BLaER1 (cell line): ENCODE data around the gene ARMH3.
A peak's percentile ranks its signal among the peaks of the same experiment; 100 is the strongest.

Experiments used
- H3K27ac ChIP-seq: shearing (Covaris generic); formaldehyde crosslinking; 2 replicates; pipeline ENCODE4 v1.8.1; 2022
- H3K27me3 ChIP-seq: shearing (Covaris generic); formaldehyde crosslinking; 2 replicates; pipeline ENCODE4 v1.8.1; 2022
- H3K36me3 ChIP-seq: shearing (Covaris generic); formaldehyde crosslinking; 2 replicates; pipeline ENCODE4 v1.8.1; 2022
- H3K4me1 ChIP-seq: shearing (Covaris generic); formaldehyde crosslinking; 2 replicates; pipeline ENCODE4 v1.8.1; 2022
- H3K4me2 ChIP-seq: shearing (Covaris generic); formaldehyde crosslinking; 2 replicates; pipeline ENCODE4 v1.8.1; 2022
- H3K4me3 ChIP-seq: shearing (Covaris generic); formaldehyde crosslinking; 2 replicates; pipeline ENCODE4 v1.8.1; 2022
- H3K9ac ChIP-seq: shearing (Covaris generic); formaldehyde crosslinking; 2 replicates; pipeline ENCODE4 v1.8.1; 2022
- H3K9me3 ChIP-seq: shearing (Covaris generic); formaldehyde crosslinking; 2 replicates; pipeline ENCODE4 v1.8.1; 2022
- H4K20me1 ChIP-seq: shearing (Covaris generic); formaldehyde crosslinking; 2 replicates; pipeline ENCODE4 v1.8.1; 2022
- Cebpa-rat ChIP-seq: shearing (Covaris generic); IDR thresholded peaks from 2 replicates; pipeline ENCODE4 v1.8.1; 2022

Gene ARMH3

DNA sequence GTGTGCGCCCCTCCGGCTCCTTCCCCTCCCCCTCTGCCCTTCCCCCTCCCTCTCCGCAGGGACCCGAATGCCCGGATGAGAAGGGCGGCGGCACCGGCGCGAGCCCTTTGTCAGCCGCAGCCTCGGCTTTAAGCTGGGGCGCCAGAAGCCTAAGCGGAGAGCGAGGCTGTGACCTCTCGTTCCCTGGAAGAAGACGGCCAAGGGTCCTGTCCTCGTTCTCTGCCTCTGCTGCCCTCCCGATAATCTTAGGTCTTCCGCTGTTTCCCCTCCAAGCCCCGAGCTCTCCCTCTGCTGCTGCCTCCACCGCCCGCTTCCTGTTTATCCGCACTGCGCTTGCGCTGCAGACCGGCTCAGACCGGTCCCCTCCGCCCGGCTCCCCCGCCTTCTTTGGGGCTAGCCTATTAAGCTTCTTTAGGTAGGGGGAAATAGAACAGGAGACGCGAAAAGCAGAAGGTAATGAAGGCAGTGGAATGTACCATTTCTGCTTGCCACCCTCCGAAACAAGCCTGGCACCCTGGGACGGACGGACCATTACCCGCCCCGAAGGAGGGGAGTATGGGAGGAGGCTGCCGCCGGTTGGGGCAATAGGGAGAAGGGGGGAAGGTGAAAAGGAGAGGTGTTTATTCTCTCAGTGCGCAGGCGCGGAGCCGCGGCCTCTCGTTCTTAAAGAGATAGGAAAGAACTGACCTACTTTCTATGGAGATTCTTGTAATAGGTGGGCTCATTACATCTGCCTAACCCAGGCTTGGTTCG is 237.7 kb downstream of the ARMH3 start, which contains the start of gene OGA:
TSS of gene OGA (minus strand) at position 326 of the 753 bp plus-strand sequence. CDS start 422 bp downstream, outside the sequence.
- peak within 1 kb of the TSS; percentile 97 for H3K4me3 ChIP-seq
- peaks cover 2% of the 10 kb centered on the region; the same call in 1 of the 2 replicates for H3K36me3 ChIP-seq
- peak within 1 kb of the TSS; percentile 94 for H3K27ac ChIP-seq
- H3K4me1 ChIP-seq, result peaks cover 39% of the 10 kb centered on the region
- no peak for TF ChIP-seq Cebpa-rat
- H3K4me2 ChIP-seq, result peak within 1 kb of the TSS; percentile 97
- peaks cover 49% of the 10 kb centered on the region for H4K20me1 ChIP-seq
- no peaks in the 10 kb centered on the region for H3K27me3 ChIP-seq
- H3K9ac ChIP-seq, result peak within 1 kb of the TSS; percentile 94
- no peaks in the 10 kb centered on the region for H3K9me3 ChIP-seq

DNA sequence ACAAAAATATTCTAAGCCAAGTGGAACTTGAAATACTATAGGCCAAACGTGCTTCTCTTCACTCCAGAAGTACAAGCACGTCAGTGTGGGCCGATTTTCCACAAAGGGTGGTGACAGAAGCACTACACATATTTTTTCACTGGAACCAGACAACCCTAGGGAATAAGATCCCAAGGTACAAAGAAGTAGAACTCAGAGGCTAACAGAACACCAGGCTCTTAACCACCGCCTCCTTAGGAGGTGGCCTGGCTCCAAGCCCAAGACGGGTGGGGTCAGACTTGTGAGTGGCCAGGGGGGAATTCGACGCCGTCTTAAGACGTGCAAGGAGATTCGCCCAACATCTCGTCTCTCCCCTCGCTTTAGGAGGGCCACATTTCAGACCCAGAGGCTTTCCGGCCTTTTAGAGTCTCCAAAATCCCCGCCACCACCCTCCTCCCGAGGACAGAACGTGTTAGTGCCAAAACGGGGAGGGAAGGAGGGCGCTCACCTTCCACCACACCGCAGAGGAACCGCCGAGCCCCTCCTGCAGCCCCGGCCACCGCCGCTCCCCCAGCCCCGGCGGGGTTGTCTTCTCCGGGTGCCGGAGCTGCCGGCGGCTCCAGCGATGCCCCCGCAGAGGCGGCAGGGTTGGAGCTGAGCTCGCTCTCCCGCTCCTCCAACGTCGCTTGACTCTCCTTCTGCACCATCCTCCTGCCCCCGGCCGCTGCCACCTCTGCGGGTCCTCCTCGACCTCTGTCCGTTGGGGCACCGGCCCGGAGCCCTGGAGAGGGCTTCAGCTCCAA is 238.4 kb downstream of the ARMH3 start:
- Histone ChIP-seq H3K4me2 (peak overlapping the region; percentile 89), H3K4me1 (peaks cover 39% of the 10 kb centered on the region), H3K9ac (peak overlapping the region; percentile 94), H3K27ac (peak overlapping the region; percentile 94), H3K36me3 (peaks cover 9% of the 10 kb centered on the region), H4K20me1 (peaks cover 56% of the 10 kb centered on the region), H3K4me3 (peak overlapping the region; percentile 97), H3K9me3 (no peaks in the 10 kb centered on the region), H3K27me3 (no peaks in the 10 kb centered on the region)
- TF ChIP-seq Cebpa-rat, result no peak

DNA sequence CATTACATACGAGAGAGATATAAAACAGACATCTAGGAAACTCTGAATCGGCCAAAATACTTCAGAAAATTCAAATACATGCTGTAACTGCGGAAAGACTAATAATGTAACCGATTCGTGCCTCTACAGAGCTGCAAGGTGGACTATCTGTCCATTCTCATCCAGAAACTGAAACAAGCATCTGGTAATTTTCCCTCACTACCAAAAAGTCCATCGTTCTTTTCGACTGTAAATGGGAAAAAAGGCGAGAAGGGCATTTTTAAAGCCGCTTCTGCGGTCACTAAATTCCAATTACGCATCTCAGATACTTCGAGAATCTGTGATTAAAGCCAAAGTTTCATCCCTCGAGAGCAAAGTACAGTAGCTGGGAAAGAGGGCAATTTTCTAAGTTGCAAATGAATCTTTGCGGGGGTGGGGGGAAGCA is 239.0 kb downstream of the ARMH3 start:
- peaks cover 39% of the 10 kb centered on the region for H3K4me1 ChIP-seq
- peaks cover 62% of the 10 kb centered on the region for H4K20me1 ChIP-seq
- peak overlapping the region; percentile 94 for H3K27ac ChIP-seq
- H3K4me2 ChIP-seq, result peak overlapping the region; percentile 89
- H3K36me3 ChIP-seq, result peaks cover 15% of the 10 kb centered on the region
- H3K9ac ChIP-seq, result peak overlapping the region; percentile 94
- H3K9me3 ChIP-seq, result no peaks in the 10 kb centered on the region
- no peak for TF ChIP-seq Cebpa-rat
- H3K4me3 ChIP-seq, result peak overlapping the region; percentile 97
- no peaks in the 10 kb centered on the region for H3K27me3 ChIP-seq

DNA sequence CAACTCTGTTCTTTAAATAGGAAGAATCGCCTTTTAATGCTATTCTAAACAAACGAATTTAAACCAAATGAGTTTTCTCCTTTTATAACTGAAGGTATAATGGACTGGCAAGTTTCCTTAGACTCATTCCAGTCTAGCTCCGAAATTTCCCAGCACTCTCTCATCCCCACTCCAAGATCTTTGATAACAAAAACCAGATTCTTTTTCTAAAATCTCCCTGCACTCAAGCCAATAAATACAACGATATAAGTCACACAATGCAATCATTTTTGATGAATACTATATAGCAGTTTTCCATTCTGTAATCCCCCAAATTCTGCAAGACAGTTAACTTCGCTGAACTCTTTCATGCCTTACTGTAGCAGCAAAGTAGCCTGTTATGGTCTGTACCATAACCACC is 239.6 kb downstream of the ARMH3 start:
- peaks cover 68% of the 10 kb centered on the region for H4K20me1 ChIP-seq

DNA sequence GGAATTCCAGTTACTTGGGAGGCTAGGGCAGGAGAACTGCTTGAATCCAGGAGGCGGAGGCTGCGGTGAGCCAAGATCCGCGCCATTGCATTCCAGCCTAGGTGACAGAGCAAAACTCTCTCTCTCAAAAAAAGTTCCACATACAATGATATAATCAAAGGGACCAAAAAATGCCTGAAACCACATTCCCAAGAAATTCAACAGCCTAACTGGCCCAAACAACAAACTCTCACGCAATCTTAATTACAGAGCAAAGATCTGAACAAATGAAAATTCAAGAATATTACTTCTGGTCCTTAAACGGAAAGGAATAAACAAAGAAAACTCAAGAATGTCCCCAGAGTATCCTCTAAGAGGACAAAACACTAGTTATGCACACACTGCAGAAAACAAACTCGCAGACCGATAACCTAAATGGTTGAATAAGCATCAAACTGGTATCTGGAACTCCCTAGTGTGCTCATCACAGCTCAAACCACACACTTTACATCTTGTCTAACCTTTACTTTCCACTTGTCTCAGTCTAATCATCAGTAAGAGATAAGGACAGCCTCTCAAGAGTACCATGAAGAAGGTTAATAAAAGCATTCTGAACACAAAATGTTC is 241.4 kb downstream of the ARMH3 start:
- Histone ChIP-seq H3K9me3 (no peaks in the 10 kb centered on the region), H3K4me2 (peak overlapping the region; percentile 89), H3K4me3 (peak overlapping the region; percentile 97), H4K20me1 (peaks cover 86% of the 10 kb centered on the region), H3K36me3 (peaks cover 38% of the 10 kb centered on the region), H3K4me1 (peaks cover 27% of the 10 kb centered on the region), H3K9ac (peak overlapping the region; percentile 94; the same call in 1 of the 2 replicates), H3K27ac (no peak overlapping the region), H3K27me3 (no peaks in the 10 kb centered on the region)
- no peak for TF ChIP-seq Cebpa-rat

More for the DNA sequence above, 239.6 kb downstream of the ARMH3 start:
- Histone ChIP-seq H3K27ac (peak overlapping the region; percentile 94), H3K4me2 (peak overlapping the region; percentile 89), H3K36me3 (peaks cover 19% of the 10 kb centered on the region), H3K9me3 (no peaks in the 10 kb centered on the region), H3K27me3 (no peaks in the 10 kb centered on the region), H3K4me1 (peaks cover 39% of the 10 kb centered on the region), H3K4me3 (peak overlapping the region; percentile 97), H3K9ac (peak overlapping the region; percentile 94)
- no peak for TF ChIP-seq Cebpa-rat

DNA sequence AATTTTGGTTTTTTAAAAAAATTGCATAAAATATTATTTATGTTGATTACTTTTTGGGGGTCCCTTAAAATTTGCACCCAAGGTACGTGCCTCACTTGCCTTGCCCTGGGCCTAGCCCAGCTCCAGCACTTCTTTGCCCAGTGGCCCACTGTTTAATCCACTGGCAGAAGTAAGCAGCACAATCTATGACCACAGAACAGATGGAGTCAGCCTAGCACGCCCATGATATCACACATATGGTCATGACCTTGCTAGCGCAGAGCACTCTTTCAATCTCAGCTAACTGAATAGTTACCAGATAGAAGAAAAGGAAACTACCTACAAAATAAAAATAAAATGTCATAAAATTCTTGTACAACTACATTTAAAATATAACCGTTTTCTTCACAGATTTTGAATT is 243.4 kb downstream of the ARMH3 start:
- H3K36me3 ChIP-seq, result peaks cover 57% of the 10 kb centered on the region
- no peak overlapping the region for H3K4me3 ChIP-seq
- H4K20me1 ChIP-seq, result peaks cover 100% of the 10 kb centered on the region
- H3K27ac ChIP-seq, result no peak overlapping the region
- no peak overlapping the region for H3K9ac ChIP-seq
- no peak overlapping the region for H3K4me2 ChIP-seq
- no peaks in the 10 kb centered on the region for H3K9me3 ChIP-seq
- TF ChIP-seq Cebpa-rat, result no peak
- no peaks in the 10 kb centered on the region for H3K27me3 ChIP-seq
- H3K4me1 ChIP-seq, result peaks cover 19% of the 10 kb centered on the region

DNA sequence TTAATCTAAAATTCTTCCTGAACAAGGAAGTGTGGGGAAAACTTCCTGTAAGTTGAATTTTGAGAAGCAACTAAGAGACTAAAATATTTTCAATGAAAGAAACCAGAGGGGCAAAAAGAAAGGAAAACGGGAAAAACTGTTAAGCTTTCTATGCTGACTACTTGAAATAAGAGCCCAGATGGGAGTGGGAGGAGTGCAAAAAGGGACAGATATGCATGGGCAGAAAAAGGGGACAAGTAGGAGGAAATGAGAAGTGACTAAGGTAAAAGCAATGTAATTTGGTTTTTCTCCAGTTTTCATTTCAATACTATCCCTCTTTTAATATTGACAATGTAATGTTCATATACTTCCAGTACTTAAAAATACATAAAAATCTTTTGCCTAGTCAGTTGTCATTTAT is 248.8 kb downstream of the ARMH3 start:
- H3K4me2 ChIP-seq, result no peak overlapping the region
- H3K27ac ChIP-seq, result no peak overlapping the region
- H3K9ac ChIP-seq, result no peak overlapping the region
- peaks cover 95% of the 10 kb centered on the region for H4K20me1 ChIP-seq
- H3K4me1 ChIP-seq, result no peaks in the 10 kb centered on the region
- H3K9me3 ChIP-seq, result no peaks in the 10 kb centered on the region
- no peak overlapping the region for H3K4me3 ChIP-seq
- no peaks in the 10 kb centered on the region for H3K27me3 ChIP-seq
- H3K36me3 ChIP-seq, result peaks cover 99% of the 10 kb centered on the region
- TF ChIP-seq Cebpa-rat, result no peak

DNA sequence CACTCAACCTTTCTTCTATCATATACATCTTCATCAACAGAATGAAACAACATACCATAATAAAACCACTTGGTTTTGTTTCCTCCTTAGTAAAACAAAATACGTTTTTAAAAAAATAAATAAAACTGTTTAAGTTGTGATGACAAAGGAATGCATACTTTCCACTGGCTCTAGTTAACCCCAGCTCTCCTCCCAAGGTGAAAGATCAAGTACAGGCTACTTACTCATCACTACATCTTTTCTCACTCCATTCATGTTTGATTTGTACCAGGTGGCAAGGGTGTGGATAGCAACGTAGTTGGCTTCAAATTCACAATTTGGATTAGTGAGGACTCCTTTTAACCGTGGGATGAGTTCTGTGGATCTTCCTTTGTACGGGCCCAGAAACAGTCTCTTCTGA is 252.5 kb downstream of the ARMH3 start:
- Histone ChIP-seq H3K9ac (no peak overlapping the region), H4K20me1 (peaks cover 95% of the 10 kb centered on the region), H3K4me1 (no peaks in the 10 kb centered on the region), H3K27me3 (no peaks in the 10 kb centered on the region), H3K36me3 (peaks cover 100% of the 10 kb centered on the region), H3K27ac (no peak overlapping the region), H3K9me3 (no peaks in the 10 kb centered on the region), H3K4me2 (no peak overlapping the region), H3K4me3 (no peak overlapping the region)
- TF ChIP-seq Cebpa-rat, result no peak

DNA sequence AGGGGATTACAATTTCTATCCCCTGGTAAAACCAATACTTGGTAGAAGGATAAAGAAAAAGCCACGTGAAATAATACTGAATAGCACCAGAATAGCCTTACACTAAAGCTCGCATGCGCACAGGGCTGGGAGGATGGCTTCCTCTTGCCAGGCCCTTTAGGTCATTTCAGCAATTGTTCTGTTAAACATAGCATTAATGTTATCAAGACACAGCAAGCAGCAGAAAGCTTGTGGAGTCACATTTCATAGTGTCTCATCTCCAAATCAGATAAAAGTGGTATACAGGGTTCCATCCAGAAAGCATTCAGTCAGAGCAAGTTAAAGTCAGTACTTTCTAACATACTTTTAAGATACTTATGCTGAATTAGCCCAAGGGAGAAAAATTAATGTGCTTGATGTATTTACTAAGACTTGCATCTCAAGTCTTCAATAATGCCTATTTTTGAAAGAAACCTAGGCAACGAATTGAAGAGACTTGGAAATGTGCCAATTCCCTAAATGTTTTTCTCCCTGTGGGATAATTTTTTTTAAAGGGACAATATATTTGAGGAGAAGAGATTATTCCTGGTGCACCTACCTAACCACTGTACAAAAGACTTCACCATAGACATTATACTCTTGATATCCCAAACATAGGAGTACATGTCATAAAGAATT is 258.4 kb downstream of the ARMH3 start:
- no peak overlapping the region for H3K4me3 ChIP-seq
- no peaks in the 10 kb centered on the region for H3K9me3 ChIP-seq
- H3K27ac ChIP-seq, result no peak overlapping the region
- peaks cover 99% of the 10 kb centered on the region for H3K36me3 ChIP-seq
- no peaks in the 10 kb centered on the region for H3K27me3 ChIP-seq
- no peak for TF ChIP-seq Cebpa-rat
- H3K9ac ChIP-seq, result no peak overlapping the region
- H4K20me1 ChIP-seq, result peaks cover 95% of the 10 kb centered on the region
- no peaks in the 10 kb centered on the region for H3K4me1 ChIP-seq
- H3K4me2 ChIP-seq, result no peak overlapping the region
